NCI-H446 (cell line): ENCODE measurements around the gene PCED1A.

Source experiments
- DNase-seq, 2 experiments: peaks; one replicate each; lab custom pipeline; 2025; lab: John Stamatoyannopoulos, UW

The PCED1A gene

GRCh38 chr20:2840138-2840966 lies at the start of gene PCED1A, which contains the start of gene VPS16:
PCED1A (minus strand) TSS chr20:2840655; CDS start chr20:2839912, 743 bp downstream.
VPS16 (plus strand) TSS chr20:2840745; CDS start chr20:2840775, 30 bp downstream.
- peak; percentile 56 to 91 for DNase-seq

GRCh38 chr20:2889797-2890196 lies 49.3 kb upstream of the PCED1A start:
- no peak for DNase-seq

GRCh38 chr20:2889209-2889608 lies 48.8 kb upstream of the PCED1A start:
- DNase-seq: no peak

- DNase-seq: no peak
Observed at GRCh38 chr20:2888224-2888955, 47.9 kb upstream of the PCED1A start.

GRCh38 chr20:2887715-2888114 lies 47.3 kb upstream of the PCED1A start:
- DNase-seq: no peak

GRCh38 chr20:2883726-2884637 lies 43.5 kb upstream of the PCED1A start:
- no peak for DNase-seq

GRCh38 chr20:2880650-2881049 lies 40.2 kb upstream of the PCED1A start:
- no peak for DNase-seq

GRCh38 chr20:2879146-2879545 lies 38.7 kb upstream of the PCED1A start:
- peak; percentile 86 to 93 for DNase-seq

- no peak for DNase-seq
Observed at GRCh38 chr20:2878515-2878914, 38.1 kb upstream of the PCED1A start.

GRCh38 chr20:2875690-2876203 lies 35.3 kb upstream of the PCED1A start:
- DNase-seq: no peak

GRCh38 chr20:2874456-2874855 lies 34.0 kb upstream of the PCED1A start:
- DNase-seq: peak in 1 of 2 experiments; percentile 25

GRCh38 chr20:2873747-2874041 lies 33.2 kb upstream of the PCED1A start:
- DNase-seq: peak in 1 of 2 experiments; percentile 69

- DNase-seq: peak; percentile 73 to 96
Observed at GRCh38 chr20:2873010-2873746, 32.7 kb upstream of the PCED1A start, which contains the start of gene PTPRA. PTPRA (plus strand) TSS chr20:2873481; CDS start chr20:2964278, 90,797 bp downstream.

- peak in 1 of 2 experiments; percentile 33 for DNase-seq
Observed at GRCh38 chr20:2872459-2873009, 32.1 kb upstream of the PCED1A start.

GRCh38 chr20:2871661-2872458 lies 31.4 kb upstream of the PCED1A start:
- DNase-seq: no peak

GRCh38 chr20:2871111-2871465 lies 30.6 kb upstream of the PCED1A start:
- no peak for DNase-seq

GRCh38 chr20:2869381-2869780 lies 28.9 kb upstream of the PCED1A start:
- no peak for DNase-seq

GRCh38 chr20:2867081-2867864 lies 26.8 kb upstream of the PCED1A start:
- DNase-seq: no peak

- no peak for DNase-seq
Observed at GRCh38 chr20:2866236-2866635, 25.8 kb upstream of the PCED1A start.
